Osteocyte (in vitro differentiated cells): ENCODE measurements around the gene ELL. TPM values are rescaled to one million over a fixed set of nuclear protein-coding genes. Genes with fewer than 3 reads are reported as not detected.

ENCODE experiments used
- DNase-seq: peaks from one replicate; pipeline ENCODE4 v3.0.0; 2021; ENCODE audit warnings: mixed read lengths; ENCODE audit not compliant: unreplicated experiment; ENCODE audit errors: extremely low spot score
- H3K27ac Mint-ChIP-seq: one replicate; pipeline ENCODE4 v1.8.0; 2021; ENCODE audit warnings: mild to moderate bottlenecking, mixed read lengths; ENCODE audit not compliant: unreplicated experiment
- H3K27me3 Mint-ChIP-seq: one replicate; pipeline ENCODE4 v1.8.0; 2021; ENCODE audit warnings: mixed read lengths; ENCODE audit not compliant: unreplicated experiment
- H3K36me3 Mint-ChIP-seq: one replicate; pipeline ENCODE4 v1.8.0; 2021; ENCODE audit warnings: mixed read lengths; ENCODE audit not compliant: unreplicated experiment
- H3K4me1 Mint-ChIP-seq: one replicate; pipeline ENCODE4 v1.8.0; 2021; ENCODE audit warnings: mixed read lengths; ENCODE audit not compliant: unreplicated experiment
- H3K4me3 Mint-ChIP-seq: one replicate; pipeline ENCODE4 v1.8.0; 2021; ENCODE audit warnings: mild to moderate bottlenecking, moderate library complexity, mixed read lengths; ENCODE audit not compliant: unreplicated experiment
- H3K9me3 Mint-ChIP-seq: one replicate; pipeline ENCODE4 v1.8.0; 2021; ENCODE audit warnings: mixed read lengths; ENCODE audit not compliant: unreplicated experiment
- total RNA-seq: library from RNA; stranded (reverse); gene quantifications from 2 replicates; pipeline ENCODE4 v1.2.1, GENCODE V29; 2021
- TF ChIP-seq, protein P1 (sequence below): fragments of 200-600 bp; sonication (generic); IDR thresholded peaks from 2 replicates; pipeline ENCODE4 v1.5.0; 2021; ENCODE audit warnings: antibody characterized with exemption, mild to moderate bottlenecking, moderate library complexity

ELL gene
- total RNA-seq, 1 donor from 2014 or later = 17.6 TPM

DNA sequence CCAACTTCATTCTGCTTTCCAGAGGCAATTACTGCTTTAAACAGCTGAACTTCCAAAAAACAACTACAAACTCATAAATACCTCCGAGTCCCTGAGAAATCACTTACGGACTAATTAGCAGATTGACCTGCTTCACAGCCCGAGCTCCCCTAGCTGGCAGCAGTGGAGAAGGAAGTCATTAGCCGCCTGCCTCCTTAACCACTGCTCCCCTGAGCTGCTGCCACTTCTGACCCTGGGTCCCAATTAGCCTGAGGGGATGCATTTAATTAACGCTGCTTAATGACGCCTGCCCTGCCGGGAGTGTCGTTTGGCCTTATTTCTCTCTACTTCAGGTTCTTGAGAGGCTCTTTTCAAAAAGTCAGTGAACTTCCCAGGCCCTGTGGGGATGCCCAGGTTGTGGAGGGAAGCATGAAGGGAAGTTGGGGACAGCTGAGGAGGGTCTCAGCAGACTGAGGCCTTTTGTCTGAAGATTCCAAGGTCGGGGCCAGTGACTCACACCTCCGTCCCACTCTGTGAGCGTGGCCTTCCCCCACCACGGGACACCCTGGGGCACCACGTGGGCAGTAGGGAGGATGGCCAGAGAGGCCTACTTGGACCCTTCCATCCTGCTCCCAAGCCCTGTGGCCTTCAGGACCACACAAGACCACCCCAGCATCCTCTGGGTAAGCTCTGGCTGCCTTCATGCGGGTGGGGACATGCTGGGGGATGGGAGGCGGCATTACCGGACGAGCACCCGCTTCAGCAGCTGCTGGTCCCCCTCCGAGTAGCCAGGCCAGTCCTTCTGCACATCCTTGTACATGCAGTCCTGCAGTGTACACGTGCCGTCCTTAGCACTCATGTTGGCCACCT lies 64.2 kb downstream of the ELL start:
- H3K27me3 Mint-ChIP-seq = no peaks in the 10 kb centered on the region
- no peak overlapping the region for H3K4me3 Mint-ChIP-seq
- DNase-seq = no peak
- TF ChIP-seq, protein P1, sequence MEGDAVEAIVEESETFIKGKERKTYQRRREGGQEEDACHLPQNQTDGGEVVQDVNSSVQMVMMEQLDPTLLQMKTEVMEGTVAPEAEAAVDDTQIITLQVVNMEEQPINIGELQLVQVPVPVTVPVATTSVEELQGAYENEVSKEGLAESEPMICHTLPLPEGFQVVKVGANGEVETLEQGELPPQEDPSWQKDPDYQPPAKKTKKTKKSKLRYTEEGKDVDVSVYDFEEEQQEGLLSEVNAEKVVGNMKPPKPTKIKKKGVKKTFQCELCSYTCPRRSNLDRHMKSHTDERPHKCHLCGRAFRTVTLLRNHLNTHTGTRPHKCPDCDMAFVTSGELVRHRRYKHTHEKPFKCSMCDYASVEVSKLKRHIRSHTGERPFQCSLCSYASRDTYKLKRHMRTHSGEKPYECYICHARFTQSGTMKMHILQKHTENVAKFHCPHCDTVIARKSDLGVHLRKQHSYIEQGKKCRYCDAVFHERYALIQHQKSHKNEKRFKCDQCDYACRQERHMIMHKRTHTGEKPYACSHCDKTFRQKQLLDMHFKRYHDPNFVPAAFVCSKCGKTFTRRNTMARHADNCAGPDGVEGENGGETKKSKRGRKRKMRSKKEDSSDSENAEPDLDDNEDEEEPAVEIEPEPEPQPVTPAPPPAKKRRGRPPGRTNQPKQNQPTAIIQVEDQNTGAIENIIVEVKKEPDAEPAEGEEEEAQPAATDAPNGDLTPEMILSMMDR = no peak
- H3K4me1 Mint-ChIP-seq = peaks cover 44% of the 10 kb centered on the region
- no peak overlapping the region for H3K27ac Mint-ChIP-seq
- peaks cover 15% of the 10 kb centered on the region for H3K36me3 Mint-ChIP-seq
- no peaks in the 10 kb centered on the region for H3K9me3 Mint-ChIP-seq

DNA sequence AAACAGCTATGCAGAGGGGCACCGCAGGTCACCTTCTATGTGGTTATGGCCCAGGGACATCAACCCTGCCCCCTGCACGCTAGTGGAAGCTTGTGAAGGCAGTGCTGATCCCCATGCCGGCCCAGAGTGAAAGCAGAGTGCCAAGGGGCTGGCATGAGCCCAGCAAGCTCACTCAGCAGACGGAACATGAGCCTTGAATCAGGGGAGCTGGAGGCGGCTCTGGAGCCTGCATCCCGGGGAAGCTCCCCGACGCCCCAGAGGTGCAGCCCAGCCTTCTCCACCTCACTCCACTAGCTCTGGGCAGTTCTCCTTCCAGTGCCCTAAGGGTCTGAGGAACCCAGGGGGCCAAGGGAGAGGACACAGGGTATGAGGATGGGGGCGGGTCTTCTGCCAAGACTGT lies 64.9 kb downstream of the ELL start:
- Mint-ChIP-seq H3K27me3 (no peaks in the 10 kb centered on the region), H3K4me3 (no peak overlapping the region), H3K4me1 (peaks cover 42% of the 10 kb centered on the region), H3K27ac (no peak overlapping the region), H3K9me3 (no peaks in the 10 kb centered on the region), H3K36me3 (peaks cover 15% of the 10 kb centered on the region)
- DNase-seq = no peak
- TF ChIP-seq, protein P1 = no peak

DNA sequence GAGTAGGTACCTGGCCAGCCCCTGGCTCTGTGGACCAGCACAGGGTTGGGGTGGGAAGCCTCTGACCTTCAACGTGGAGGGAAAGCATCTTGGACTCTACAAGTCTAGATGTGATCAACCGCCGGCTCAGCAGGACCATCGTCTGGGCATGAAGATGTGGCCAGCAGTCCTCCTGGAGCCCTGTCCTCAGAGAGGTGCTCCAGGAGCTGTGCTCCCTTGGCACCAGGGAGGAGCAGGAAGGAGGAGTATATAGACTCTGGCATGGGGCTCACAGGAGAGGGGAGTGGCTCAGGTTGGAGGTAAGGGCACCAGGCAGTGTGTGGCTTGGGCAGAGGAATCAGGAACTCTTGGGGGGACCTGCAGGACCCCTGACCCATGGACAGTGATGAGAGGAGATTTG lies 65.6 kb downstream of the ELL start:
- TF ChIP-seq, protein P1 = no peak
- no peaks in the 10 kb centered on the region for H3K27me3 Mint-ChIP-seq
- peaks cover 11% of the 10 kb centered on the region for H3K36me3 Mint-ChIP-seq
- H3K4me1 Mint-ChIP-seq = peaks cover 38% of the 10 kb centered on the region
- peak overlapping the region; percentile 67 for H3K27ac Mint-ChIP-seq
- H3K9me3 Mint-ChIP-seq = no peaks in the 10 kb centered on the region
- no peak overlapping the region for H3K4me3 Mint-ChIP-seq
- no peak for DNase-seq

DNA sequence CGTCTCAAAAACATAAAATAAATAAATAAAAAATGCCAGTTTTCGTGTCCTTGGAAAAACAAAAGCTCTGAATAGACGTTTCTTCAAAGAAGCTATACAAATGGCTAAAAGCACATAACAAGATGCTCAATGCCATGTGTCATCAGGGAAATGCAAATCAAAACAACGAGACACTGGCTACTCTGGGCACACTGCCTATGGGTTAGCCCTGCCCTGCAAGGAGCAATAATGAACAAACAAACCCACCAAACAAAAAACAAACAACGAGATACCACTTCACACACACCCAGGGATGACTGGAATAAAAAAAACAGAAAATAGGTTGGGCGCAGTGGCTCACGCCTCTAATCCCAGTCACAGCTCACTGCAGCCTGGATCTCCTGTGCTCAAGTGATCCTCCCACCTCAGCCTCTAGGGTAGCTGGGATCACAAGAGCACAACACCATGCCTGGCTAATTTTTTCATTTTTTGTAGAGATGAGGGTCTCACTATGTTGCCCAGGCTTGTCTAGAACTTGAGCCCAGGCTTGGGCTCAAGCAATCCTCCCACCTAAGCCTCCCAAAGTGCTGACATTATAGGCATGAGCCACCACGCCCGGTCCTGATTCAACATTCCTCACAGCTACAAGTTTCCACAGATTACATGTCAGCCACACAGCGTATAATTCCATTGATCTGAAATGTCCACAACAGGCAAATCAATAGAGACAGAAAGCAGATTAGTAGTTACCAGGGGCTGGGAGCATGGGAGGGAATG lies 68.4 kb downstream of the ELL start:
- Mint-ChIP-seq H3K4me1 (peaks cover 23% of the 10 kb centered on the region), H3K36me3 (peaks cover 18% of the 10 kb centered on the region), H3K9me3 (no peaks in the 10 kb centered on the region), H3K27ac (peak overlapping the region; percentile 28), H3K4me3 (no peak overlapping the region), H3K27me3 (no peaks in the 10 kb centered on the region)
- TF ChIP-seq, protein P1 = no peak
- no peak for DNase-seq

DNA sequence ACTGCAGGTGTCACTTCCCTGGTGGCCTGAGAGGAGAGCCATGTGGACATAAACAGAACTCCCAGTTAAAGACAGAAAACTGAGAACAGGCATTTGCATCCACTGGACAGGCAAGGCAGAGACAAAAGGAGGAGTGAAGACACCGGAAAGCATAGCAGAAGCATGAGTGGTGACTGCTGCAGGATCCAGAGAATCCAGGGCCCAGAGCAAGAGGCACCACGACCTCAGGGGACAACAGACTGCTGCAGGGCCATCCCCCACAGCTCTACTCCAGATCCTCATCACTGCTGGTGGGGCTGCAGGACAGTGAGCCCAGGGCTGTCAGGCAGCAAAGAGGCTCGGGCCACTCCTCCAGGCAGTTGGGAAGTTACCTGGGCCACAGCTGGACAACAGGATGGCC lies 69.5 kb downstream of the ELL start:
- H3K27me3 Mint-ChIP-seq = no peaks in the 10 kb centered on the region
- H3K27ac Mint-ChIP-seq = no peak overlapping the region
- H3K9me3 Mint-ChIP-seq = no peaks in the 10 kb centered on the region
- DNase-seq = no peak
- peaks cover 24% of the 10 kb centered on the region for H3K36me3 Mint-ChIP-seq
- TF ChIP-seq, protein P1 = no peak
- H3K4me1 Mint-ChIP-seq = peaks cover 20% of the 10 kb centered on the region
- no peak overlapping the region for H3K4me3 Mint-ChIP-seq
